Calu3 (cell line): ENCODE measurements around the gene FBXL4. TPM values are rescaled to one million over a fixed set of nuclear protein-coding genes. Genes with fewer than 3 reads are reported as not detected.

Source experiments
- BruUV-seq: library from RNA; stranded (reverse); fragments of 400-500 nt; replicated peaks from 2 replicates; lab custom pipeline; 2021; lab: Mats Ljungman, UMichigan
- CTCF ChIA-PET: fragments of 300-600 bp; sonication (Branson Sonifier 250); formaldehyde crosslinking; loops from one replicate; lab custom pipeline; 2022; ENCODE audit warnings: antibody characterized with exemption; lab: Charles Lee
- DNase-seq: peaks from one replicate; pipeline ENCODE4 v3.0.0; 2022
- H3K27ac Mint-ChIP-seq: one replicate; pipeline ENCODE4 v1.8.0; 2022; ENCODE audit warnings: mixed read lengths; ENCODE audit not compliant: unreplicated experiment
- H3K27me3 Mint-ChIP-seq: one replicate; pipeline ENCODE4 v1.8.0; 2022; ENCODE audit warnings: mixed read lengths; ENCODE audit not compliant: unreplicated experiment
- H3K36me3 Mint-ChIP-seq: one replicate; pipeline ENCODE4 v1.8.0; 2022; ENCODE audit warnings: mild to moderate bottlenecking, moderate library complexity, mixed read lengths; ENCODE audit not compliant: insufficient read depth, unreplicated experiment
- H3K4me1 Mint-ChIP-seq: one replicate; pipeline ENCODE4 v1.8.0; 2022; ENCODE audit warnings: mild to moderate bottlenecking, low read depth, mixed read lengths; ENCODE audit not compliant: unreplicated experiment
- H3K4me3 Mint-ChIP-seq: one replicate; pipeline ENCODE4 v1.8.0; 2022; ENCODE audit warnings: mild to moderate bottlenecking, low read depth, moderate library complexity, mixed read lengths; ENCODE audit not compliant: unreplicated experiment
- H3K9me3 Mint-ChIP-seq: one replicate; pipeline ENCODE4 v1.8.0; 2022; ENCODE audit warnings: low read depth, mixed read lengths; ENCODE audit not compliant: unreplicated experiment
- CTCF ChIP-seq: fragments of 200-600 bp; IDR thresholded peaks from one replicate; pipeline ENCODE4 v1.8.0; 2022; ENCODE audit warnings: antibody characterized with exemption; ENCODE audit not compliant: unreplicated experiment
- intact Hi-C: fragments of 100-400 bp; cut with micrococcal nuclease; formaldehyde crosslinking; loops from one replicate; pipeline ENCODE4 v1.10.0; 2022; ENCODE audit not compliant: unreplicated experiment
- total RNA-seq: library from RNA; stranded (reverse); gene quantifications from 2 replicates; pipeline ENCODE4 v1.2.3, GENCODE V29; 2022

FBXL4 gene
- total RNA-seq, 1 experiment from 2014 or later: 13.1 TPM

- intact Hi-C loops: no loop called here
- H3K9me3 Mint-ChIP-seq: no peaks in the 10 kb centered on the region
- no peak overlapping the region for H3K27ac Mint-ChIP-seq
- no peaks in the 10 kb centered on the region for H3K27me3 Mint-ChIP-seq
- H3K4me3 Mint-ChIP-seq: no peak overlapping the region
- TF ChIP-seq CTCF: no peak
- no TSS peak for BruUV-seq
- DNase-seq: no peak
- CTCF ChIA-PET: interaction anchor here (0.7 kb wide), 1 partner anchor 11 kb away, joined by 3 read pairs; no protein-coding TSS in a partner anchor
- H3K4me1 Mint-ChIP-seq: peaks cover 7% of the 10 kb centered on the region
- H3K36me3 Mint-ChIP-seq: no peaks in the 10 kb centered on the region
These were observed 15.4 kb downstream of the FBXL4 start for GRCh38 chr6:98932381-98932780.

- no peaks in the 10 kb centered on the region for H3K27me3 Mint-ChIP-seq
- intact Hi-C loops: no loop called here
- TF ChIP-seq CTCF: no peak
- H3K4me1 Mint-ChIP-seq: peaks cover 7% of the 10 kb centered on the region
- H3K36me3 Mint-ChIP-seq: no peaks in the 10 kb centered on the region
- no peaks in the 10 kb centered on the region for H3K9me3 Mint-ChIP-seq
- no peak overlapping the region for H3K4me3 Mint-ChIP-seq
- DNase-seq: no peak
- H3K27ac Mint-ChIP-seq: no peak overlapping the region
- no TSS peak for BruUV-seq
- CTCF ChIA-PET: interaction anchor here (0.7 kb wide), 1 partner anchor 12 kb away, joined by 3 read pairs; no protein-coding TSS in a partner anchor
These were observed 16.1 kb downstream of the FBXL4 start for GRCh38 chr6:98931696-98932095.

GRCh38 chr6:98929498-98930060 lies 18.2 kb downstream of the FBXL4 start:
- Mint-ChIP-seq H3K4me3 (no peak overlapping the region), H3K4me1 (peaks cover 7% of the 10 kb centered on the region), H3K36me3 (no peaks in the 10 kb centered on the region), H3K27me3 (no peaks in the 10 kb centered on the region), H3K9me3 (no peaks in the 10 kb centered on the region), H3K27ac (no peak overlapping the region)
- BruUV-seq: no TSS peak
- CTCF ChIA-PET: no interaction called here
- TF ChIP-seq CTCF: no peak
- DNase-seq: no peak
- intact Hi-C loops: no loop called here

- Mint-ChIP-seq H3K27ac (no peak overlapping the region), H3K9me3 (no peaks in the 10 kb centered on the region), H3K27me3 (no peaks in the 10 kb centered on the region), H3K36me3 (no peaks in the 10 kb centered on the region), H3K4me1 (peaks cover 7% of the 10 kb centered on the region), H3K4me3 (no peak overlapping the region)
- DNase-seq: no peak
- no TSS peak for BruUV-seq
- intact Hi-C loops: no loop called here
- CTCF ChIA-PET: no interaction called here
- no peak for TF ChIP-seq CTCF
These were observed 19.1 kb downstream of the FBXL4 start for GRCh38 chr6:98928688-98929087.
